Stimulated activated naive B cell treated with anti-CD40 and anti-IgM and Interleukin-4, amounts not matched to agents 10 μg/mL and 1 μg/mL and 100 μg/mL, for 72 hours (primary cell): Measurements from ENCODE around the gene TENM4.

Source experiments
- ATAC-seq, 2 donors: fragments of 150-1000 bp; cut with Tn5 transposase; replicated peaks; 2 replicates each; pipeline ENCODE4 v1.10.0; 2021; ENCODE audit warnings: moderate library complexity in 1 of 2
- DNase-seq: peaks from one replicate; pipeline ENCODE4 v3.0.0; 2021
- H3K27ac Mint-ChIP-seq: one replicate; pipeline ENCODE4 v1.8.0; 2022; ENCODE audit warnings: mild to moderate bottlenecking, mixed read lengths
- H3K27me3 Mint-ChIP-seq, 2 donors: one replicate each; pipeline ENCODE4 v1.8.0; 2022; ENCODE audit warnings: mixed read lengths in 2 of 2
- H3K36me3 Mint-ChIP-seq, 2 donors: one replicate each; pipeline ENCODE4 v1.8.0; 2022; ENCODE audit warnings: mixed read lengths in 2 of 2, mild to moderate bottlenecking in 1 of 2
- H3K4me1 Mint-ChIP-seq, 2 donors: one replicate each; pipeline ENCODE4 v1.8.0; 2022; ENCODE audit warnings: mixed read lengths in 2 of 2, mild to moderate bottlenecking in 1 of 2
- H3K4me3 Mint-ChIP-seq, 2 donors: one replicate each; pipeline ENCODE4 v1.8.0; 2022; ENCODE audit warnings: mild to moderate bottlenecking in 2 of 2, mixed read lengths in 2 of 2, moderate library complexity in 1 of 2
- H3K9me3 Mint-ChIP-seq, 2 donors: one replicate each; pipeline ENCODE4 v1.8.0; 2022; ENCODE audit warnings: mixed read lengths in 2 of 2, mild to moderate bottlenecking in 1 of 2

The TENM4 gene

GRCh38 chr11:79184285-79184684, 256.5 kb downstream of the TENM4 start:
- Mint-ChIP-seq H3K27ac (no peak overlapping the region), H3K4me1 (no peaks in the 10 kb centered on the region), H3K4me3 (no peak overlapping the region), H3K9me3 (peaks cover 4 to 5% of the 10 kb centered on the region in 2 donors), H3K36me3 (no peaks in the 10 kb centered on the region), H3K27me3 (peaks cover 0 to 4% of the 10 kb centered on the region in 2 donors)
- ATAC-seq: no peak
- no peak for DNase-seq

GRCh38 chr11:79182794-79183193, 258.0 kb downstream of the TENM4 start:
- Mint-ChIP-seq H3K27ac (no peak overlapping the region), H3K9me3 (peaks cover 0 to 5% of the 10 kb centered on the region in 2 donors), H3K27me3 (peaks cover 6 to 8% of the 10 kb centered on the region in 2 donors), H3K36me3 (no peaks in the 10 kb centered on the region), H3K4me3 (no peak overlapping the region), H3K4me1 (no peaks in the 10 kb centered on the region)
- DNase-seq (no peak), ATAC-seq (no peak)

- no peak overlapping the region for H3K27ac Mint-ChIP-seq
- DNase-seq (no peak), ATAC-seq (no peak)
- H3K4me3 Mint-ChIP-seq: no peak overlapping the region
- no peaks in the 10 kb centered on the region for H3K36me3 Mint-ChIP-seq
- no peaks in the 10 kb centered on the region for H3K4me1 Mint-ChIP-seq
- H3K9me3 Mint-ChIP-seq: peaks cover 0 to 1% of the 10 kb centered on the region in 2 donors
- H3K27me3 Mint-ChIP-seq: peaks cover 13 to 19% of the 10 kb centered on the region in 2 donors
Observed at GRCh38 chr11:79179087-79179486, 261.7 kb downstream of the TENM4 start.

- ATAC-seq (peak in 1 of 2 donors; percentile 33), DNase-seq (no peak)
- Mint-ChIP-seq H3K4me3 (no peak overlapping the region), H3K36me3 (no peaks in the 10 kb centered on the region), H3K9me3 (peaks cover 0 to 3% of the 10 kb centered on the region in 2 donors), H3K27ac (no peak overlapping the region), H3K4me1 (no peaks in the 10 kb centered on the region), H3K27me3 (peaks cover 13 to 19% of the 10 kb centered on the region in 2 donors)
Observed at GRCh38 chr11:79174045-79175008, 266.5 kb downstream of the TENM4 start.

- Mint-ChIP-seq H3K27me3 (peaks cover 13 to 19% of the 10 kb centered on the region in 2 donors), H3K4me3 (no peak overlapping the region), H3K27ac (no peak overlapping the region), H3K4me1 (no peaks in the 10 kb centered on the region), H3K9me3 (peaks cover 0 to 3% of the 10 kb centered on the region in 2 donors), H3K36me3 (no peaks in the 10 kb centered on the region)
- no peak for DNase-seq
- no peak for ATAC-seq
Observed at GRCh38 chr11:79173615-79174014, 267.2 kb downstream of the TENM4 start.

- no peak overlapping the region for H3K27ac Mint-ChIP-seq
- H3K4me1 Mint-ChIP-seq: no peaks in the 10 kb centered on the region
- peaks cover 4 to 8% of the 10 kb centered on the region in 2 donors for H3K27me3 Mint-ChIP-seq
- H3K4me3 Mint-ChIP-seq: no peak overlapping the region
- peak in 1 of 2 donors; percentile 52 for ATAC-seq
- H3K9me3 Mint-ChIP-seq: peaks cover 0 to 2% of the 10 kb centered on the region in 2 donors
- H3K36me3 Mint-ChIP-seq: no peaks in the 10 kb centered on the region
- no peak for DNase-seq
Observed at GRCh38 chr11:79170321-79170720, 270.5 kb downstream of the TENM4 start.

- H3K27ac Mint-ChIP-seq: no peak overlapping the region
- H3K4me3 Mint-ChIP-seq: no peak overlapping the region
- ATAC-seq (no peak), DNase-seq (no peak)
- H3K27me3 Mint-ChIP-seq: peaks cover 4 to 8% of the 10 kb centered on the region in 2 donors
- H3K4me1 Mint-ChIP-seq: no peaks in the 10 kb centered on the region
- no peaks in the 10 kb centered on the region for H3K36me3 Mint-ChIP-seq
- H3K9me3 Mint-ChIP-seq: peaks cover 0 to 2% of the 10 kb centered on the region in 2 donors
Observed at GRCh38 chr11:79168530-79169110, 272.2 kb downstream of the TENM4 start.

GRCh38 chr11:79167510-79168188, 273.2 kb downstream of the TENM4 start:
- H3K9me3 Mint-ChIP-seq: peaks cover 0 to 2% of the 10 kb centered on the region in 2 donors
- DNase-seq: no peak
- H3K27ac Mint-ChIP-seq: no peak overlapping the region
- H3K36me3 Mint-ChIP-seq: no peaks in the 10 kb centered on the region
- H3K4me1 Mint-ChIP-seq: no peaks in the 10 kb centered on the region
- peaks cover 4 to 8% of the 10 kb centered on the region in 2 donors for H3K27me3 Mint-ChIP-seq
- ATAC-seq: peak; percentile 12 to 29
- H3K4me3 Mint-ChIP-seq: no peak overlapping the region

- Mint-ChIP-seq H3K36me3 (no peaks in the 10 kb centered on the region), H3K4me1 (no peaks in the 10 kb centered on the region), H3K4me3 (no peak overlapping the region), H3K9me3 (no peaks in the 10 kb centered on the region), H3K27ac (no peak overlapping the region), H3K27me3 (peaks cover 8 to 13% of the 10 kb centered on the region in 2 donors)
- DNase-seq (no peak), ATAC-seq (no peak)
Observed at GRCh38 chr11:79165908-79166307, 274.9 kb downstream of the TENM4 start.

GRCh38 chr11:79160791-79161403, 279.9 kb downstream of the TENM4 start:
- Mint-ChIP-seq H3K36me3 (no peaks in the 10 kb centered on the region), H3K27ac (no peak overlapping the region), H3K4me3 (no peak overlapping the region), H3K9me3 (no peaks in the 10 kb centered on the region), H3K27me3 (peaks cover 6 to 7% of the 10 kb centered on the region in 2 donors), H3K4me1 (no peaks in the 10 kb centered on the region)
- DNase-seq: no peak
- ATAC-seq: no peak

- Mint-ChIP-seq H3K9me3 (no peaks in the 10 kb centered on the region), H3K27ac (no peak overlapping the region), H3K4me1 (no peaks in the 10 kb centered on the region), H3K27me3 (peaks cover 6 to 7% of the 10 kb centered on the region in 2 donors), H3K36me3 (no peaks in the 10 kb centered on the region), H3K4me3 (no peak overlapping the region)
- no peak for DNase-seq
- ATAC-seq: no peak
Observed at GRCh38 chr11:79159657-79160450, 281.0 kb downstream of the TENM4 start.

GRCh38 chr11:79157738-79158137, 283.1 kb downstream of the TENM4 start:
- Mint-ChIP-seq H3K4me3 (no peak overlapping the region), H3K36me3 (no peaks in the 10 kb centered on the region), H3K27ac (no peak overlapping the region), H3K9me3 (no peaks in the 10 kb centered on the region), H3K27me3 (peaks cover 6 to 7% of the 10 kb centered on the region in 2 donors), H3K4me1 (no peaks in the 10 kb centered on the region)
- ATAC-seq (no peak), DNase-seq (no peak)

- no peak overlapping the region for H3K4me3 Mint-ChIP-seq
- no peak for DNase-seq
- no peaks in the 10 kb centered on the region for H3K36me3 Mint-ChIP-seq
- peaks cover 2 to 3% of the 10 kb centered on the region in 2 donors for H3K27me3 Mint-ChIP-seq
- H3K9me3 Mint-ChIP-seq: no peaks in the 10 kb centered on the region
- no peak overlapping the region for H3K27ac Mint-ChIP-seq
- ATAC-seq: no peak
- no peaks in the 10 kb centered on the region for H3K4me1 Mint-ChIP-seq
Observed at GRCh38 chr11:79156031-79156430, 284.8 kb downstream of the TENM4 start.
